Liver (tissue), 9 donors: ENCODE data around the gene TRMT44. TPM values are rescaled to one million over a fixed set of nuclear protein-coding genes. Genes with fewer than 3 reads are reported as not detected.

Experiments
- DNase-seq: peaks from one replicate; pipeline ENCODE4 v3.0.0-alpha.2; 2017; ENCODE audit warnings: low spot score
- H3K27ac ChIP-seq, 2 donors: one replicate each; pipeline ENCODE4 v1.7.0; 2013; ENCODE audit warnings: inconsistent platforms in 2 of 2, low read length in 2 of 2, control low read depth in 1 of 2, low read depth in 1 of 2, mild to moderate bottlenecking in 1 of 2
- H3K27me3 ChIP-seq, 4 donors: one replicate each; pipeline versions ENCODE4 v1.6.1 to v1.7.0; 2013; ENCODE audit warnings: low read length in 3 of 4, inconsistent platforms in 1 of 4, mild to moderate bottlenecking in 1 of 4, moderate library complexity in 1 of 4; ENCODE audit not compliant: control insufficient read depth in 4 of 4, insufficient read depth in 4 of 4
- H3K36me3 ChIP-seq, 4 donors: one replicate each; pipeline versions ENCODE4 v1.6.1 to v1.7.0; 2013; ENCODE audit warnings: low read length in 3 of 4, mild to moderate bottlenecking in 3 of 4, low read depth in 1 of 4, moderate library complexity in 1 of 4; ENCODE audit not compliant: control insufficient read depth in 4 of 4, insufficient read depth in 3 of 4
- H3K4me1 ChIP-seq, 4 donors: one replicate each; pipeline versions ENCODE4 v1.6.1 to v1.7.0; 2013; ENCODE audit warnings: low read length in 3 of 4, mild to moderate bottlenecking in 3 of 4, moderate library complexity in 1 of 4; ENCODE audit not compliant: control insufficient read depth in 4 of 4, insufficient read depth in 4 of 4
- H3K4me3 ChIP-seq, 3 donors: one replicate each; pipeline versions ENCODE4 v1.6.1 to v1.7.0; 2013; ENCODE audit warnings: low read length in 3 of 3, control low read depth in 1 of 3, low read depth in 1 of 3, mild to moderate bottlenecking in 1 of 3
- H3K9ac ChIP-seq, 2 donors: one replicate each; pipeline ENCODE4 v1.7.0; 2013; ENCODE audit warnings: low read length in 2 of 2, mild to moderate bottlenecking in 2 of 2, moderate library complexity in 2 of 2, control low read depth in 1 of 2, low read depth in 1 of 2
- H3K9me3 ChIP-seq, 4 donors: one replicate each; pipeline versions ENCODE4 v1.6.1 to v1.7.0; 2013; ENCODE audit warnings: low read length in 3 of 4; ENCODE audit not compliant: control insufficient read depth in 4 of 4
- EGR1 ChIP-seq, 2 donors: IDR thresholded peaks; 2 replicates each; pipeline ENCODE4 v1.6.1; 2016 to 2018; ENCODE audit warnings: antibody characterized with exemption in 2 of 2, low read depth in 2 of 2
- FOXA1 ChIP-seq: IDR thresholded peaks from 2 replicates; pipeline ENCODE4 v1.6.1; 2016; ENCODE audit warnings: antibody characterized with exemption
- FOXA2 ChIP-seq: IDR thresholded peaks from 2 replicates; pipeline ENCODE4 v1.6.1; 2016; ENCODE audit warnings: antibody characterized with exemption
- GABPA ChIP-seq, 2 donors: IDR thresholded peaks in 1 of 2; conservative IDR thresholded peaks in 1 of 2; 2 replicates each; pipeline ENCODE4 v1.6.1; 2016; ENCODE audit warnings: antibody characterized with exemption in 2 of 2, mild to moderate bottlenecking in 1 of 2, moderate library complexity in 1 of 2
- HNF4A ChIP-seq, 2 donors: conservative IDR thresholded peaks; 2 replicates each; pipeline ENCODE4 v1.6.1; 2016; ENCODE audit warnings: antibody characterized with exemption in 2 of 2, mild to moderate bottlenecking in 2 of 2
- HNF4G ChIP-seq: IDR thresholded peaks from 2 replicates; pipeline ENCODE4 v1.6.1; 2016; ENCODE audit warnings: antibody characterized with exemption
- JUND ChIP-seq, 2 donors: IDR thresholded peaks; 2 replicates each; pipeline ENCODE4 v1.6.1; 2016; ENCODE audit warnings: antibody characterized with exemption in 2 of 2
- NR2F2 ChIP-seq: IDR thresholded peaks from 2 replicates; pipeline ENCODE4 v1.6.1; 2016; ENCODE audit warnings: antibody characterized with exemption
- RXRA ChIP-seq, 2 donors: IDR thresholded peaks; 2 replicates each; pipeline ENCODE4 v1.6.1; 2017 to 2018; ENCODE audit warnings: antibody characterized with exemption in 2 of 2, mild to moderate bottlenecking in 1 of 2
- SP1 ChIP-seq: IDR thresholded peaks from 2 replicates; pipeline ENCODE4 v1.6.1; 2018; ENCODE audit warnings: antibody characterized with exemption, mild to moderate bottlenecking
- YY1 ChIP-seq: IDR thresholded peaks from 2 replicates; pipeline ENCODE4 v1.6.1; 2016; ENCODE audit warnings: antibody characterized with exemption, mild to moderate bottlenecking
- WGBS: extraction: QIAGEN DNeasy Blood & Tissue Kit; methylation state at CpG from one replicate; pipeline ENCODE4 v1.1.7; 2013; 5-methylcytosine and 5-hydroxymethylcytosine counted together
- polyA plus RNA-seq, 2 donors: library from polyadenylated mRNA; stranded (reverse) in 1 of 2; unstranded in 1 of 2; fragments of 200-250 nt in 1 of 2; fragments of >200 nt in 1 of 2; fragmentation: Nextera tagmentation in 1 of 2; extraction: Ambion mirVana in 1 of 2; gene quantifications; one replicate each; pipeline versions ENCODE4 v1.2.1 to v1.2.3, GENCODE V29; 2013 to 2015
- total RNA-seq, 2 donors: library from RNA; depleted of rRNA; stranded (reverse); fragments of >200 nt; gene quantifications; one replicate each; pipeline ENCODE4 v1.2.3, GENCODE V29; 2014
- TF ChIP-seq, protein P1 (sequence below): IDR thresholded peaks from 2 replicates; pipeline ENCODE4 v1.6.1; 2016; ENCODE audit warnings: antibody characterized with exemption
- TF ChIP-seq, protein P2 (sequence below): IDR thresholded peaks from 2 replicates; pipeline ENCODE4 v1.6.1; 2016; ENCODE audit warnings: antibody characterized with exemption
- TF ChIP-seq, protein P3 (sequence below): IDR thresholded peaks from 2 replicates; pipeline ENCODE4 v1.6.1; 2016; ENCODE audit warnings: antibody characterized with exemption, mild to moderate bottlenecking
- TF ChIP-seq, protein P4 (sequence below): fragments of 150-350 bp; IDR thresholded peaks from 2 replicates; pipeline ENCODE4 v1.5.1; 2017; ENCODE audit warnings: improper control_type of control experiment, low read depth, low read length; ENCODE audit not compliant: missing input control
- TF ChIP-seq, protein P5 (sequence below): IDR thresholded peaks from 2 replicates; pipeline ENCODE4 v1.6.1; 2016; ENCODE audit warnings: antibody characterized with exemption
- donor health status: healthy.
- donor health status: healthy.
- donor health status: healthy.
- donor health status: healthy.
- donor health status: healthy.

Gene TRMT44
- total and polyA plus RNA-seq, 4 donors, result 3.0 to 16.0 (median 5.7) TPM

DNA sequence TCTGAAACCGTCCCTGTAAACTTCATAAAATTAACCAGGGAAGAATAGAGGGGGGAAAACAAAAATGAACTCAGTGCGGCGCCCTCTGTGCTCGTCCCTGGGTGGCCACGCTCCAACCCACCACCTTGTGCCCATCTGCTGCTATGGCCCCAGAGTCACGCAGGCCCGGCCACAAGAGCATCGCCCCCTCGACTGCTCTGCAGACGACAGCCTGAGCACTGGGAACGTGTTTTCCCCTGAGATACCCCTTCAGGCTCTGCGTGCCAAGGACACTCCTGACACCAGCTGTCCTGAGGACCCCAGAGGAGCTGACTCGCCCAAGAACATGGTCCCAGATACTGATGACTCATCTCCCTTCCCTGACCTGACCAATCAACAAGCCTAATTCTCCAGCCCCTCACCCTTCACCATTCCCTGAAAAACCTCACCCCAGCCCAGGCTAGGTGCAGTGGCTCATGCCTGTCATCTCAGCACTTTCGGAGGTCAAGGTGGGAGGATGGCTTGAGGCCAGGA lies 75.5 kb downstream of the TRMT44 start:
- Histone ChIP-seq H3K36me3 (no peaks in the 10 kb centered on the region), H3K27ac (no peak overlapping the region), H3K4me1 (no peaks in the 10 kb centered on the region), H3K4me3 (no peak overlapping the region), H3K9me3 (peaks cover 0 to 4% (median 0%) of the 10 kb centered on the region in 4 donors), H3K27me3 (no peaks in the 10 kb centered on the region), H3K9ac (no peak overlapping the region)
- DNase-seq, result no peak
- TF ChIP-seq, protein P1, sequence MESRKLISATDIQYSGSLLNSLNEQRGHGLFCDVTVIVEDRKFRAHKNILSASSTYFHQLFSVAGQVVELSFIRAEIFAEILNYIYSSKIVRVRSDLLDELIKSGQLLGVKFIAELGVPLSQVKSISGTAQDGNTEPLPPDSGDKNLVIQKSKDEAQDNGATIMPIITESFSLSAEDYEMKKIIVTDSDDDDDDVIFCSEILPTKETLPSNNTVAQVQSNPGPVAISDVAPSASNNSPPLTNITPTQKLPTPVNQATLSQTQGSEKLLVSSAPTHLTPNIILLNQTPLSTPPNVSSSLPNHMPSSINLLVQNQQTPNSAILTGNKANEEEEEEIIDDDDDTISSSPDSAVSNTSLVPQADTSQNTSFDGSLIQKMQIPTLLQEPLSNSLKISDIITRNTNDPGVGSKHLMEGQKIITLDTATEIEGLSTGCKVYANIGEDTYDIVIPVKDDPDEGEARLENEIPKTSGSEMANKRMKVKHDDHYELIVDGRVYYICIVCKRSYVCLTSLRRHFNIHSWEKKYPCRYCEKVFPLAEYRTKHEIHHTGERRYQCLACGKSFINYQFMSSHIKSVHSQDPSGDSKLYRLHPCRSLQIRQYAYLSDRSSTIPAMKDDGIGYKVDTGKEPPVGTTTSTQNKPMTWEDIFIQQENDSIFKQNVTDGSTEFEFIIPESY, result no peak
- no peak for TF ChIP-seq JUND (IDR thresholded peaks at IDR 0.05)
- TF ChIP-seq FOXA1, result no peak
- no peak for TF ChIP-seq SP1
- TF ChIP-seq, protein P2, sequence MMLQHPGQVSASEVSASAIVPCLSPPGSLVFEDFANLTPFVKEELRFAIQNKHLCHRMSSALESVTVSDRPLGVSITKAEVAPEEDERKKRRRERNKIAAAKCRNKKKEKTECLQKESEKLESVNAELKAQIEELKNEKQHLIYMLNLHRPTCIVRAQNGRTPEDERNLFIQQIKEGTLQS, result no peak
- no peak for TF ChIP-seq NR2F2
- TF ChIP-seq, protein P3, sequence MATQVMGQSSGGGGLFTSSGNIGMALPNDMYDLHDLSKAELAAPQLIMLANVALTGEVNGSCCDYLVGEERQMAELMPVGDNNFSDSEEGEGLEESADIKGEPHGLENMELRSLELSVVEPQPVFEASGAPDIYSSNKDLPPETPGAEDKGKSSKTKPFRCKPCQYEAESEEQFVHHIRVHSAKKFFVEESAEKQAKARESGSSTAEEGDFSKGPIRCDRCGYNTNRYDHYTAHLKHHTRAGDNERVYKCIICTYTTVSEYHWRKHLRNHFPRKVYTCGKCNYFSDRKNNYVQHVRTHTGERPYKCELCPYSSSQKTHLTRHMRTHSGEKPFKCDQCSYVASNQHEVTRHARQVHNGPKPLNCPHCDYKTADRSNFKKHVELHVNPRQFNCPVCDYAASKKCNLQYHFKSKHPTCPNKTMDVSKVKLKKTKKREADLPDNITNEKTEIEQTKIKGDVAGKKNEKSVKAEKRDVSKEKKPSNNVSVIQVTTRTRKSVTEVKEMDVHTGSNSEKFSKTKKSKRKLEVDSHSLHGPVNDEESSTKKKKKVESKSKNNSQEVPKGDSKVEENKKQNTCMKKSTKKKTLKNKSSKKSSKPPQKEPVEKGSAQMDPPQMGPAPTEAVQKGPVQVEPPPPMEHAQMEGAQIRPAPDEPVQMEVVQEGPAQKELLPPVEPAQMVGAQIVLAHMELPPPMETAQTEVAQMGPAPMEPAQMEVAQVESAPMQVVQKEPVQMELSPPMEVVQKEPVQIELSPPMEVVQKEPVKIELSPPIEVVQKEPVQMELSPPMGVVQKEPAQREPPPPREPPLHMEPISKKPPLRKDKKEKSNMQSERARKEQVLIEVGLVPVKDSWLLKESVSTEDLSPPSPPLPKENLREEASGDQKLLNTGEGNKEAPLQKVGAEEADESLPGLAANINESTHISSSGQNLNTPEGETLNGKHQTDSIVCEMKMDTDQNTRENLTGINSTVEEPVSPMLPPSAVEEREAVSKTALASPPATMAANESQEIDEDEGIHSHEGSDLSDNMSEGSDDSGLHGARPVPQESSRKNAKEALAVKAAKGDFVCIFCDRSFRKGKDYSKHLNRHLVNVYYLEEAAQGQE, result no peak
- no peak for TF ChIP-seq EGR1 (IDR thresholded peaks at IDR 0.05; ENCODE audit: low read depth in 2 of 2)
- TF ChIP-seq HNF4A (conservative IDR thresholded peaks at IDR 0.05), result no peak
- TF ChIP-seq, protein P4, sequence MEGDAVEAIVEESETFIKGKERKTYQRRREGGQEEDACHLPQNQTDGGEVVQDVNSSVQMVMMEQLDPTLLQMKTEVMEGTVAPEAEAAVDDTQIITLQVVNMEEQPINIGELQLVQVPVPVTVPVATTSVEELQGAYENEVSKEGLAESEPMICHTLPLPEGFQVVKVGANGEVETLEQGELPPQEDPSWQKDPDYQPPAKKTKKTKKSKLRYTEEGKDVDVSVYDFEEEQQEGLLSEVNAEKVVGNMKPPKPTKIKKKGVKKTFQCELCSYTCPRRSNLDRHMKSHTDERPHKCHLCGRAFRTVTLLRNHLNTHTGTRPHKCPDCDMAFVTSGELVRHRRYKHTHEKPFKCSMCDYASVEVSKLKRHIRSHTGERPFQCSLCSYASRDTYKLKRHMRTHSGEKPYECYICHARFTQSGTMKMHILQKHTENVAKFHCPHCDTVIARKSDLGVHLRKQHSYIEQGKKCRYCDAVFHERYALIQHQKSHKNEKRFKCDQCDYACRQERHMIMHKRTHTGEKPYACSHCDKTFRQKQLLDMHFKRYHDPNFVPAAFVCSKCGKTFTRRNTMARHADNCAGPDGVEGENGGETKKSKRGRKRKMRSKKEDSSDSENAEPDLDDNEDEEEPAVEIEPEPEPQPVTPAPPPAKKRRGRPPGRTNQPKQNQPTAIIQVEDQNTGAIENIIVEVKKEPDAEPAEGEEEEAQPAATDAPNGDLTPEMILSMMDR, result no peak
- TF ChIP-seq FOXA2, result no peak
- TF ChIP-seq GABPA (IDR thresholded peaks at IDR 0.05 in 1 of 2, conservative IDR thresholded peaks at IDR 0.05 in 1 of 2), result no peak
- TF ChIP-seq HNF4G, result no peak
- TF ChIP-seq RXRA (IDR thresholded peaks at IDR 0.05), result no peak
- 88% methylated on average over 14 of the region's 14 CpGs for WGBS

DNA sequence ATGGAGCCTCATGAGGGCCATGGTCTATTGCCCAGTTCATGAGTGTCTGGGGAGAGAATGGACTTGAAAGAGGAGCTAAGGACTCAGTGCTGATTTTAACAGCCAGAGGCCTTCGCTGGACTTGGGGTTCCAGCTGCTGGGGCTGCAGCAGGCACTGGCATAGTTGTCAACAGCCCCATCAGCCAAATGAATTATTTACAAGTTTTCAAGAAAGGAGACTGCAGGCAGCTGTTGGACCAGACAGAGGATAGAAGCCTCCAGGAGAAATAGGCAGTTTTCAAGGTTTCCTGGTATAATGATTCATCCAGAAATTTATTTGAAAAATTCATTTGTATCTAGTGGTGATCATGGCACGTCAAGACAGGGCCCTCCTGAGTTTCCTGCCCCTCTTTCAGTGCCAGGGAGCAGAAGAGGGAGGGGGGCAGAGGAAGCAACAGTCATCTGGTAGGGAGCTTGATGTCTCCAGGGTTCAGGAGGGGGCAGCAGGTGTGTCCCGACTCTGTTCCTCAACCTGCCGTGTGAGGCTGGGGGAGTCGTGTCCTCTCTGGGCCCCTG lies 76.5 kb downstream of the TRMT44 start:
- Histone ChIP-seq H3K36me3 (no peaks in the 10 kb centered on the region), H3K27ac (no peak overlapping the region), H3K9me3 (peaks cover 0 to 10% (median 2%) of the 10 kb centered on the region in 4 donors), H3K4me1 (no peaks in the 10 kb centered on the region), H3K27me3 (no peaks in the 10 kb centered on the region), H3K4me3 (no peak overlapping the region), H3K9ac (no peak overlapping the region)
- 78% methylated on average over 5 of the region's 5 CpGs for WGBS
- no peak for DNase-seq
- TF ChIP-seq JUND (IDR thresholded peaks at IDR 0.05) (no peak), SP1 (no peak), NR2F2 (no peak), FOXA2 (no peak), HNF4G (no peak), GABPA (IDR thresholded peaks at IDR 0.05 in 1 of 2, conservative IDR thresholded peaks at IDR 0.05 in 1 of 2) (no peak), YY1 (no peak), HNF4A (conservative IDR thresholded peaks at IDR 0.05) (no peak), RXRA (IDR thresholded peaks at IDR 0.05) (no peak)
- TF ChIP-seq, protein P1, result no peak
- TF ChIP-seq, protein P5, sequence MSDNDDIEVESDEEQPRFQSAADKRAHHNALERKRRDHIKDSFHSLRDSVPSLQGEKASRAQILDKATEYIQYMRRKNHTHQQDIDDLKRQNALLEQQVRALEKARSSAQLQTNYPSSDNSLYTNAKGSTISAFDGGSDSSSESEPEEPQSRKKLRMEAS, result no peak
- TF ChIP-seq, protein P2, result no peak
- TF ChIP-seq, protein P4, result no peak
